Left ventricle myocardium superior (tissue), 1 donor: Measurements from ENCODE around the gene C17orf107. TPM values are rescaled to one million over a fixed set of nuclear protein-coding genes. Genes with fewer than 3 reads are reported as not detected.
"Not testable (repeated sequence)": the region's sequence is repeated elsewhere in the genome, so short reads cannot be mapped to it uniquely, and the experiment has no call there.

Experiments used
- ATAC-seq: fragments of 200-7000 bp; cut with Tn5 transposase; one replicate; pipeline ENCODE4 v1.9.1; 2020; ENCODE audit warnings: mild to moderate bottlenecking, moderate library complexity
- DNase-seq: peaks from one replicate; pipeline ENCODE4 v3.0.0-alpha.2; 2020
- intact Hi-C: fragments of 100-400 bp; cut with micrococcal nuclease; formaldehyde crosslinking; loops from one replicate; pipeline ENCODE4 v1.11.0; 2022
- total RNA-seq: library from RNA; stranded (reverse); fragmentation: NEBNext Ultra II Directional; extraction: Animal tissue kit (Norgen Biotek cat#: 25700); gene quantifications from one replicate; pipeline ENCODE4 v1.2.1, GENCODE V29; 2021
- donor health status: DM: no; HTN: yes; CAD: no; lungs with severe emphysema.

The C17orf107 gene
- total RNA-seq, 1 donor from 2014 or later: 0.64 TPM

DNA sequence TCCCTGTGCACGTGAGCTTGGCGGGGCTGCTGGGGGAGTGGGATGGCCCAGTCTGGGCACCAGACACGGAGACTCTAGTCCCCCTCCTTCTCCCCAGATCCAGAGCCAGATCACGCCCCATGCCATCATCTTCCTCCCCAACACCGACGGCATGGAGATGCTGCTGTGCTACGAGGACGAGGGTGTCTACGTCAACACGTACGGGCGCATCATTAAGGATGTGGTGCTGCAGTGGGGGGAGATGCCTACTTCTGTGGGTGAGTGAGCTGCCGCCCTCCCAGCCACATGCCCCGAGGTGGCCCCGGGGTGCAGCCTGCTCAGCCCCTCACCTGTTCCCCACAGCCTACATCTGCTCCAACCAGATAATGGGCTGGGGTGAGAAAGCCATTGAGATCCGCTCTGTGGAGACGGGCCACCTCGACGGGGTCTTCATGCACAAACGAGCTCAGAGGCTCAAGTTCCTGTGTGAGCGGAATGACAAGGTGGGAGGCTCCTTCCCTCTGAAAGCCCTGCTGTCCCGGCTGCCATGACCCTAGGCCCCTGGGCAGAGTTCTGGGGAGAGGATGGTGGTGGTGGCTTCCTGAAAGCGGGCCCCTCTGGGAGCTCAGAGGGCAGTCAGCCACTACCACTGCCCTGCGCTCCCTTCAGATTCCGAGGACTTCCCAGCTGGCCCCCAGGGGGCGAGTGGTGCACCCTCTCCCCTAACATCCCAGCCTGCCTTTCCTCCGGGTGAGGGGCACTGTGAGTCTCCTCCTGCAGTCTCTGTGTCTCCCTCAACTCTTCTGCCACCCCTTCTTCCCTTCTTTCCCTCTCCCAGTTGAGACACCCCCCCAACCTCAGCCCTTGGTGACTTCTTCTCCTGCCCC lies 2.8 kb upstream of the C17orf107 start:
- DNase-seq (peak; percentile 29), ATAC-seq (no peak)
- intact Hi-C loops: loop anchor here (10.0 kb wide), 1 partner anchor 182 kb away; the partner anchor contains the start of gene ARRB2

DNA sequence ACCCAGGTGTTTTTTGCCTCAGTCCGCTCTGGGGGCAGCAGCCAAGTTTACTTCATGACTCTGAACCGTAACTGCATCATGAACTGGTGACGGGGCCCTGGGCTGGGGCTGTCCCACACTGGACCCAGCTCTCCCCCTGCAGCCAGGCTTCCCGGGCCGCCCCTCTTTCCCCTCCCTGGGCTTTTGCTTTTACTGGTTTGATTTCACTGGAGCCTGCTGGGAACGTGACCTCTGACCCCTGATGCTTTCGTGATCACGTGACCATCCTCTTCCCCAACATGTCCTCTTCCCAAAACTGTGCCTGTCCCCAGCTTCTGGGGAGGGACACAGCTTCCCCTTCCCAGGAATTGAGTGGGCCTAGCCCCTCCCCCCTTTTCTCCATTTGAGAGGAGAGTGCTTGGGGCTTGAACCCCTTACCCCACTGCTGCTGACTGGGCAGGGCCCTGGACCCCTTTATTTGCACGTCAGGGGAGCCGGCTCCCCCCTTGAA lies 2.1 kb upstream of the C17orf107 start:
- no peak for ATAC-seq
- intact Hi-C loops: loop anchor here (10.0 kb wide), 1 partner anchor 182 kb away; the partner anchor contains the start of gene ARRB2
- peak; percentile 18 for DNase-seq

DNA sequence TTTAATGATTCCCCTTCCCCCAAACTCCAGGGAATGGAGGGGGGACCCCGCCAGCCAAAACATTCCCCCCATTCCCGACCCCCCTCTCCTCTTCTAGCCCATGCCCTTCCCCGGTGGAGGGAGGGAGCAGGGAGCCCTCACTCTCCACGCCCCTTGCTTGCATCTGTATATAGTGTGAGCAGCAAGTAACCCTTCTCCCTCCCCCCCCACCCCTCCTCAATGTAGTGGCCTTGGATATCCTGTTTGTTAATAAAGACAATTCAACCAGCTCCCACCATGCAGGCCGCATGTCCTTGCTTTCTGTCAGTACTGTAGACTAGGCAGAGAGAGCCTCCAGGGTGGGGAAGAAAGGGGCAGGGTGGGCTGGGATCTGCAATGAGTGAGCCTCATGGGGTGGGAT lies 1.6 kb upstream of the C17orf107 start:
- ATAC-seq (no peak), DNase-seq (no peak)
- intact Hi-C loops: loop anchor here (10.0 kb wide), 1 partner anchor 183 kb away; the partner anchor contains the start of gene ARRB2

GRCh38 chr17:4898351-4898750 lies 985 bp upstream of the C17orf107 start:
- ATAC-seq: no peak
- intact Hi-C loops: loop anchor here (10.0 kb wide), 1 partner anchor 184 kb away; the partner anchor contains the start of gene ARRB2
- peak; percentile 34 for DNase-seq

- ATAC-seq (no peak), DNase-seq (peak; percentile 41)
- intact Hi-C loops: loop anchor here (10.0 kb wide), 1 partner anchor 184 kb away; the partner anchor contains the start of gene ARRB2
Measured at GRCh38 chr17:4898927-4899326, 409 bp upstream of the C17orf107 start.

DNA sequence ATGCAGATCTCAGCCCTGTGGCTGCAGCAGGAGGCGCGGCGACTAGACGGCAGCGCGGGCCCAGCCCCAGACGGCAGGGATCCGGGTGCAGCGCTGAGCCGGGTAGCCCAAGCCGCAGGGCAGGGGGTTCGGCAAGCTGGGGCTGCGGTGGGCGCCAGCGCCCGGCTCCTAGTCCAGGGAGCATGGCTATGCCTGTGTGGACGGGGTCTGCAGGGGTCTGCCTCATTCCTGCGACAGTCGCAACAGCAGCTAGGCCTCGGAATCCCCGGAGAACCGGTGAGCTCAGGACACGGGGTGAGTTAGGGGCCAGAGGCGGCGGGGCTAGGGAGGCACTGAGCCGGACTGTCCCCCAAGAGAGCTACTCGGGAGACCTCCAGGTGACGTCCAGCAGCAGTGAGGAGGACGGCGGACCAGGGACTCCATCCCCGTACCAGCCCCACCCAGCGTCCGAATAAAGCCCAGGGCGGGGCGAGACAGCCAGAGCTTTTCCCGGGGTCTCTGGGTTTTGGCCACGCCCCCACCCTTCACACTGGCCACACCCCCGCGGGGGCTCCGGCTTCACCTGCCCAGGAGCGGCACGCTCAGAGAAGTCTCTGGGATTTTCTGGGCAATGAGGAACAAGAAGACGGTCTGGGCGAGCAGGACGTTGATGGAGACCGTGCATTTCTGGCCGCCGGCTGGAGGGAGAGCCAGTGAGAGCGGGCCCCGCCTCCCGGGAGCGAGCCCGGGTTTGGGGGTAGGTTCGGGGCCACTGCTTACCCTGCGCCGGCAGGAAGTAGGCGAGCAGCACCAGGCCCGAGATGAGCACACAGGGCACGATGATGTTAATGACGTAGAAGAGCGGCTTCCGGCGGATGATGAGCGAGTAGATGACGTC lies 1.1 kb downstream of the C17orf107 start:
- ATAC-seq: no peak
- peak; percentile 40 for DNase-seq
- intact Hi-C loops: loop anchor here (10.0 kb wide), 1 partner anchor 164 kb away; no protein-coding TSS in a partner anchor

GRCh38 chr17:4901108-4901647 lies 1.8 kb downstream of the C17orf107 start:
- ATAC-seq (no peak), DNase-seq (no peak)
- intact Hi-C loops: loop anchor here (10.0 kb wide), 1 partner anchor 164 kb away; no protein-coding TSS in a partner anchor

DNA sequence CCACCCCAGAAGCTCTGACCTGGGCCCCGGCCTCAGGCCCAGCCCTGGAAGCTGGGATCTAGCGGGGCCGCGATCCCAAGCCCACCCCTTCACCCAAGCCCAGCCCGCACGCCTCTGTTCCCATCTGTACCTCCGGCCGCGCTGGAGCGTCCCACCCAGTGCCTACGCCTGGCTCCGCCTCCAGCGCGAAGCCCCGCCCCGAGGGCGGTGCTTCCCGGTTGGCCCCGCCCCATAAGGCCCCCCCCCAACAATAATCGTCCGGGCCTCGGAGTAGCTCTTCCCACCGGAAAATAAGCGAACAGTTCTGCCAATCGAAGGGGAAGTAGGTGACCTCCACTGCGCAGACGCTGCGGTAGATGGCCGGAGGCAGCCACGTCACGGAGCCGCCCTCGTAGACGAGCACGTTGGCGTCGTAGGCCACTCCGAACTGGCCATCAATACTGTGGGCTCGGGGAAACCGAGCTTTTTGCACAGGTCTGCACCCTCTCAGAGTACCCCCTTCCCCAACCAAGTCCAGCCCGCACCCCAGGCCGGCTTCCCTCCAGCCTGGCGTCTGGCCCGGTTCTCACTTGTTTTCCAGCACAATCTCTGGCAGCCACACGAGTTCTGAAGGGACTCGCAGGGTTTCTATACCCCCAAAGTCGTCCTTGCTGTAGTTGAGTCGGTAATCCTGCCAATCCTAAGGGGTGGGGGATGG lies 2.5 kb downstream of the C17orf107 start:
- intact Hi-C loops: loop anchor here (10.0 kb wide), 1 partner anchor 163 kb away; no protein-coding TSS in a partner anchor
- ATAC-seq (peak; percentile 41), DNase-seq (peak; percentile 66)

GRCh38 chr17:4902540-4902939 lies 3.2 kb downstream of the C17orf107 start:
- intact Hi-C loops: loop anchor here (10.0 kb wide), 1 partner anchor 162 kb away; no protein-coding TSS in a partner anchor
- ATAC-seq (no peak), DNase-seq (peak; percentile 14)

DNA sequence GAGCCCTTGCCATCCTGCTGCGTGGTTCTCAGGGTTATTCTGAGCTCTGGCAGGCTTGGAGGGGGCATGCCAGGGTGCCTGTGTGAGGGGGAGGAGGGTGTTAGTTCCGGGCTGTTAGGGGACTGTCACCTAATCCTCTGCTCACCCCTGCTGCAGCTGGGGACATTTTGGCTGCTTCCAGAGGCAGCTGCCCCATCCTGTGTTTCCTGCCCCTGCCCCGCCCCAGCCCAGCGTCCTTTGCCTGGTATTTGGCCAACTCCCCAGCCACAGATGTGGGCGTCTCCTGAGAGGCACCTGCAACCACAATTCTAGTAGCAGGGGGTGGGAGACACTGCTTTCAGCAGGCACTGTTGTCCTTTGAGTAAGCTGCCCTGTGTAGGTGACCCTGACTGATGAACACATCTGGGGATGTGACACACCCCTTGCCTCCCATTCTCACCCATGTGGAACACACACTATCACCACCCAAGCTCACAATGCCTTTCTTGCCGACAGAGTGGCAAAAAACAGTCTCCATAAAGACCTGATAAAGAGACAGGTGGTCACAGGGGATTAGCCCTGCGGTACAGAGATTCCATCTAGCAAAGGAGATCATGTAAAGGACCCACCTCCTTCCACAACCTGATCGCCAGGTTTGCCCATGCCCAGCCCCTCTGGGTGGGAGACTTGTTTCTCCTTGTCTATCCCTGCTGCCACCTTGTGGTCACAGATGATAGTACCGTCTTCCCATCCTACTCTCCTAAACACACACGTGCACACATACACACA lies 3.9 kb downstream of the C17orf107 start, which contains the start of gene CHRNE:
Gene CHRNE, minus strand, starts transcription at position 48 of the 768 bp plus-strand sequence. Its CDS starts 35 bp downstream, at position 13.
- ATAC-seq (peak; percentile 28), DNase-seq (peak; percentile 52)
- intact Hi-C loops: loop anchor here (10.0 kb wide), 1 partner anchor 162 kb away; no protein-coding TSS in a partner anchor

- intact Hi-C loops: loop anchor here (10.0 kb wide), 1 partner anchor 158 kb away; no protein-coding TSS in a partner anchor
- DNase-seq, ATAC-seq: not testable (repeated sequence)
Measured at GRCh38 chr17:4906642-4907041, 7.3 kb downstream of the C17orf107 start.

DNA sequence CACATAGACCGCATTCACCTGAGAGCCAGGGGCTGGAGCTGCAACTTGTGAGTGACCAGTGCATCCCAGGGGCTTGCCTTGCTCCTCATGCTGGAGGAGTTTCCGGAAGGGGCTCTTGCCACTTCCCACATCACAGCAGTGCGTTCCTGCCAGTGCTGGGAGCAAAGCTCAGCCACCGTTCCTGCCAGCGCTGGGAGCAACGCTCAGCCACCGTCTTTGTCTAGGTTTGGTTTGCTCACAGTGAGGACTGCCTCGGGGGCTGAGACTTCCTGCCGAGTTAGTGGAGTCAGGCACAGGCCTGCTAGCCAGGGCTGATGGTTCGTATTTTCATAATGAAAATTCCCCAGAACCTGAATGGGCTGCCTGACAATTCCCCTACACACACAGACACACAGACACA lies 9.0 kb downstream of the C17orf107 start:
- intact Hi-C loops: loop anchor here (10.0 kb wide), 1 partner anchor 156 kb away; no protein-coding TSS in a partner anchor

GRCh38 chr17:4908711-4909496 lies 9.6 kb downstream of the C17orf107 start:
- peak; percentile 99 for ATAC-seq
- intact Hi-C loops: loop anchor here (10.0 kb wide), 1 partner anchor 156 kb away; no protein-coding TSS in a partner anchor

More for the DNA sequence above, 9.0 kb downstream of the C17orf107 start:
- DNase-seq: no peak
- ATAC-seq: peak; percentile 43

GRCh38 chr17:4913994-4914393 lies 14.7 kb downstream of the C17orf107 start:
- intact Hi-C loops: no loop called here
- ATAC-seq (no peak), DNase-seq (no peak)

More at GRCh38 chr17:4908711-4909496, 9.6 kb downstream of the C17orf107 start:
- peak; percentile 94 for DNase-seq

DNA sequence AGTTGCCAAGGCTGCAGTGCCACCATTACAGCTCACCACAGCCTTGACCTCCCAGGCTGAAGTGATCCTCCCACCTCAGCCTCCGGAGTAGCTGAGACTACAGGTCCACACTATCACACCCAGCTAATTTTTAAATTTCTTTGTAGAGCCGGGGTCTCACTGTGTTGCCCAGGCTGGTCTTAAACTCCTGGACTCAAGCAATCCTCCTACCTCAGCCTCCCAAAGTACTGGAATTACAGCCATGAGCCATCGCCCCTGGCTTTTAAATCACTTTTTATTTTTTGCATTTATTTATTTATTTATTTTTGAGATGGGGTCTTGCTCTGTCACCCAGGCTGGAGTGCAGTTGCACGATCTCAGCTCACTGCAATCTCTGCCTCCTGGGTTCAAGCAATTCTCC lies 15.2 kb downstream of the C17orf107 start:
- intact Hi-C loops, DNase-seq, ATAC-seq: not testable (repeated sequence)

GRCh38 chr17:4919511-4920047 lies 20.2 kb downstream of the C17orf107 start:
- intact Hi-C loops: no loop called here
- ATAC-seq (no peak), DNase-seq (no peak)
